Measurements from ENCODE around the gene OSBPL2.

OSBPL2 gene

DNA sequence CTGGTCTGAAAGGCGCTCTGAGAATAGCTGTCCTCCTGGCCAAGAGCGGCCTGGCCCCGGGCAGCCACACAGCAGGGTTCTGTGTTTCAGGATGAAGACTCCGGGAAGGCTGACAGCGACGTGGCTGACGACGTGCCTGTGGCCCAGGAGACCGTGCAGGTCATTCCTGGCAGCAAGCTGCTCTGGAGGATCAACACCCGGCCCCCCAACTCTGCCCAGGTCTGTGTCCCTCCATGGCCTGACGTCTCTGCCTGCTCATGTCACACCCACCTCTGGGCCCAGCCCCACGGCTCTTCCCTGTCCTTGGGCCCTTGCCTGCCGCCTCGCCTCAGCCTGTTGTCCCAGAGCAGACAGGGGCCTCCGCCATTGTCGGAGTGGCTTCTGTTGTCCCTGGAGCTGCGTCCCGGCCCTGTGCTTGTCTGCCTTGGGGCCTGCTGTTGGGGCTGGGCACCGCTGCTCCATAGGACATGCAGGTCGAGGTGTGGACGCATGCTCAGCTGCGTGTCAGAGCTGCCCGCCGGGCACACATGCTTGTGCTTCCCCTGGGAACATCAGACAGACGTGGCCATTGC is 48.3 kb downstream of the OSBPL2 start:
- no peak overlapping the region for H3K4me3 ChIP-seq (ENCODE audit: control insufficient read depth, low read depth, low read length)
- DNase-seq (ENCODE audit: low read depth), result no peak
- no peak for TF ChIP-seq CTCF (conservative IDR thresholded peaks at IDR 0.05; ENCODE audit: control insufficient read depth, insufficient read depth, low read depth, low read length)

DNA sequence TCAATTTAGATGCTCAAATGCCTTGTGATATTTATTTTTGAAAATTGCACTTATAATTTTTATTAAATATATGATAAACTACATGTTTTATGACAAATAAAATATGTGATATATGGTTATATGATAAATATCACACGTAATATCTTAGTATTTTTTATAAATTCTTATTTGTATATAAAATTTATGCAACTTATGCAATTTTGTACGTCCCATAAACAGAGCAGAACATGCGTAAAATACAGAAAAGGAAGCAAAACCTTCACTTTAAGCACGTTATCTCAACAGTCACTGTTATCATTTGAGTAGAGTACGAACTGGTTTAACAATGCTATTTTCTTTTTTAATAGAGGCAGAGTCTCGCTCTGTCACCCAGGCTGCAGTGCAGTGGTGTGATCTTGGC is 48.8 kb downstream of the OSBPL2 start:
- DNase-seq (ENCODE audit: low read depth), result no peak
- H3K4me3 ChIP-seq (ENCODE audit: control insufficient read depth, low read depth, low read length), result no peak overlapping the region
- TF ChIP-seq CTCF (conservative IDR thresholded peaks at IDR 0.05; ENCODE audit: control insufficient read depth, insufficient read depth, low read depth, low read length), result no peak

- DNase-seq (ENCODE audit: low read depth), result no peak
- no peak overlapping the region for H3K4me3 ChIP-seq (ENCODE audit: control insufficient read depth, low read depth, low read length)
- TF ChIP-seq CTCF (conservative IDR thresholded peaks at IDR 0.05; ENCODE audit: control insufficient read depth, insufficient read depth, low read depth, low read length), result no peak
Observed at GRCh38 chr20:62287759-62288534, 49.6 kb downstream of the OSBPL2 start.

DNA sequence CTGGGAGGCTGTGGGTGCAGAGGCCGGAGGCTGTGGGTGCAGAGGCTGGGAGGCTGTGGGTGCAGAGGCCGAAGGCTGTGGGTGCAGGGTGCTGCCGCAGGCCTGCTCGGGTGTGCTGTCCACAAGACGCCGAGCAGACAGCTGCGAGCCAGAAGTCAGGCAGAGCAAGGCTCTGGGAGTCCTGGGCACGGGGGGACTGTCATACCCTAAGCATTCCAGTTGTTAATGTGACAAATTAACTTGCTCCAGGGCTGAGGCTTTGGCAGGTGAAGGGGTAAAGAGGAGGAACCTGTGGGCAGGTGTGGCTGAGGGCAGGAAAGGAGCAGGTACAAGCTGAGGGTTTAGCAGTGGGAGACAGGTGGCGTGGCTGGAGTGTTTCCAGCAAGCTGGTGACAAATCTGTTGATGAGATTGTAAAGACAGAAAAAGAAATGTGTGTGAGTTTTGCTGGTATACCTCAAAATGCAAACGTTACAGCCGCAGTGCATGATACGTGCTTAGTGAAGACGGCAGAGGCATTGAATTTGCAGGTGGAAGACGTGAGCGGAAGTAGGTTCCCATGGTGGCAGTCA is 50.3 kb downstream of the OSBPL2 start:
- no peak overlapping the region for H3K4me3 ChIP-seq (ENCODE audit: control insufficient read depth, low read depth, low read length)
- no peak for DNase-seq (ENCODE audit: low read depth)
- no peak for TF ChIP-seq CTCF (conservative IDR thresholded peaks at IDR 0.05; ENCODE audit: control insufficient read depth, insufficient read depth, low read depth, low read length)

DNA sequence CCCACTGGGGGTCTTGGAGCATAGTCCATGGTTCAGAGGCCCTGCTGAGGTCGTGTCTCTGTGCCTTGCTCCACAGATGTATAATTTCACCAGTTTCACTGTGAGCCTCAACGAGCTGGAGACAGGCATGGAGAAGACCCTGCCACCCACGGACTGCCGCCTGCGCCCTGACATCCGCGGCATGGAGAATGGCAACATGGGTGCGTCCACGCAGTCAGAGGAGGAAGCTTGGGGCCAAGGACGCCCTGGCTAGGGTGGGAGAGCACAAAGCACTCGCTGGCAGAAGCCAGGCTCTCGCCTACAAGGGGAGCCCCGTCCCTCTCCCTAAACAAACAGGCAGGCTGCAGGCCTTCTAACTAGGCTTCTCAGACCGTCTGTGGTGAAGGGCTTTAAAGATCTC is 50.8 kb downstream of the OSBPL2 start:
- H3K4me3 ChIP-seq (ENCODE audit: control insufficient read depth, low read depth, low read length), result no peak overlapping the region
- TF ChIP-seq CTCF (conservative IDR thresholded peaks at IDR 0.05; ENCODE audit: control insufficient read depth, insufficient read depth, low read depth, low read length), result no peak
- DNase-seq (ENCODE audit: low read depth), result no peak

DNA sequence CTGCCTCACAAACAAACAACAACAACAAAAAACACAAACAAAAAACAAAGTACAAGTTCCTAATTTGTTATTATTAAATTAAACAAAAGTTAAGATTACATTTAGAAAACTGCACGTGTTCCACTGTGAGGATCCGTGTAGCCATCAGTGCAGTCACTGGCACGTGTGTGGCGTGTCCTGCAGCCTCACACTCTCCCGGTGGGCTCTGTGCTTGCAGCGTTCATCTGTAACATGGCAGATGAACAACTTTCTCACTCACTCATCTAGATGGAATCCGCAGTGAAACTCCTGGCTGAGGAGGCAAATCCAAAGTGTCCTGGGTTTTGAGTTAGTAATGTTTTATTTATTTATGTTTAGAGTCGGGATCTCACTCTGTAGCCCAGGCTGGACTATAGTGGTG is 51.6 kb downstream of the OSBPL2 start:
- DNase-seq (ENCODE audit: low read depth), result no peak
- TF ChIP-seq CTCF (conservative IDR thresholded peaks at IDR 0.05; ENCODE audit: control insufficient read depth, insufficient read depth, low read depth, low read length), result no peak
- no peak overlapping the region for H3K4me3 ChIP-seq (ENCODE audit: control insufficient read depth, low read depth, low read length)
